Endothelial cell of hepatic sinusoid (primary cell): Measurements from ENCODE around the gene C10orf71.

Experiments used
- in situ Hi-C: cut with HindIII; loops from 2 replicates; pipeline ENCODE4 v1.10.0; 2017; ENCODE audit warnings: low sequenced_read_pairs

Gene C10orf71, protein sequence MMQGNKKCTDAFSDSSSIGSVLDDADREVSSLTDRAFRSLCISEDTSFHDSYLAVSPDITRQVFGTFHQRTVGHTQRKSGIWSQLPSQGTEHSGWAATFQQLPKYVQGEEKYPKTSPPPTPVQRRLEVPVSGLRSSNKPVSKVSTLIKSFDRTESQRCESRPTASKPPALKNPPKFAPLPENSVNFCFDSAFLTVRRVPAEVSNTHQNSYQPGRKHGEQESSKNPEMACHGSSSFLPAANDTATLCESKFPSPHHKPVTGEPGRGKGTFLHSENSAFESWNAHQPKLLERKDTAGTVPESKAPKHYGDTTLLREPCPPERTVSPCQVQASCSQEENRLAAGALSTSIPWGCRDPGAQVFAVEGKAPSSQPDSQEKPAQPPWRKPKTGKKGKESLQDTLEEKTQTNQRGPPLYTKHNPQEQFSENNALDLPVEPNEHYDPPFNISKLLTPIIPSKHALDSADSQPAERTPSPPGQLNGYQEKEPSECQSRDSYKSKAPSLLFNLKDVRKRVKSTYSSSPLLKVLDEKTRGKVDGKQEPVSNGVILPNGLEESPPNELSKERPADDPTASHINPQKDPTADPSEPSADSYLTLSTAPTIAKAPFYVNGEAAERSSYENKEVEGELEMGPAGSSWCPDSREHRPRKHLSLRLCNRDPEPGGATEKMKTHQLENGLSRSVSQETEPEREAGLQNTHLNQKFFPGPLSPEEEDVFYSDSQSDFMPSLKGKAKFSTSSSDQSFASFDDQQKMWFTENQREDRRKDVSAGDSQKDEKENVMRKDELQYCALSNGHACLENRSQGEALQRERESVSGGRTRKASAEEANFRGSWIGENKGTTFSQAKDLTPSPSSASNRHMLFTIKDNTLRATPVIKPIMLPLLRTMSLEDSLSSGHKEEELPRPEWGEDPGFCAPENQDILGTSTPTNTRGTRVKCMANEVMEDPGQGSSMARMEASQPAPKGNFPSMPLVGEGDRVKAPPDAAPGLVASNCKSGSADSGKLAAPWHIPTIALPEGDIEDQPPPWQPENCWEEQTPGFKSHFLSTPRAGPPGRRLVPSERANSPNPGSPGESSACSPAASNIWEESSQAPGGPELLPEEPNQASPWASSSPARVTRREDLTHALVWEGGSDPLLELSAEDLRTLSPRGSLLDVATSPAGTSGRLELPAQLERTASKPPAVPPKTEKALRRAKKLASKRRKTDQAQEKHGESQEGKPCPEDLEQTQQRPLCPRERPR (N-terminal part only)

DNA sequence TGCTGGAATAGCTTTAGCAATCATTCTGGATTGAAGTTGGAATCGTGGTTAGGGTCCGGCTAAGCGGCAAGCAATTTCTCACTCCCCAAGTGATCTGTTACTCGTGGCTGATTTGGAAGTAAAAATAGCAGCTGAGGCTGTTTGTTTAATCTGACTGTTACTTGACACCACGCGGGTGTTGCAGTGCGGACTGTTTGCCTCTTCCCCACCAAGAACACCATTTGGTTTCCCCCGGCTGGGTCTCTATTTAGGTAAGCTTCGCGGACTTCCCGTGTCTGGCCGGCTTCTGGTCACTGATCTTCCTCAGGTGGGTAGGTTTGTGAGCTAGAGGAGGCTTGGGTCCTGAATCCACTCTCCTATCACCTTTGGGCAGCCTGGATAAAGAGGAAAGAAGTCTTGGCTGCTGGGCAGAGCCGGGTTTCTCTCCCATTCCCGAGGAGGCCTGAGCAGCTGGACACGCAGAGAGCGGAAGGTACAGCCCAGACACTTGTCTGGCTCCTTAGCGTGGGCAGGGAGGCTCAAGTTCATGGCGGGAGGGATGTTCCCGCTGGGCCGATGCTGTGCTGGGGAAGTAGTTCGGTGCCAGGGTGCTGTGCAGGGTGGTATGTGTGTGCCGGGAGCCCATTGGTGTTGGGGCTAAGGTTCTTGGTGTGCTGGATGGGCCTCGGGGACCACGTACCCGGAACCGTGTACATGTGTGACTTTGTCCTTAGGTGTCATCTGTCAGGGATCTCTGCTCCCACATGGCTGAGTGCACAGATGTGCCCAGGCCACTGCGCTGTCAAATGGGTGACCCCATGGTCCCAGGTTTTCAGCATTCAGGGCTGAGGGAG, at the start of gene C10orf71:
Gene C10orf71 (plus strand): TSS at position 188 of the 833 bp plus-strand sequence. CDS start 23,376 bp downstream, outside the sequence.
- in situ Hi-C loops, result loop anchor here (5.0 to 10.0 kb wide), 2 partner anchors 57 to 74 kb away; no protein-coding TSS in a partner anchor

DNA sequence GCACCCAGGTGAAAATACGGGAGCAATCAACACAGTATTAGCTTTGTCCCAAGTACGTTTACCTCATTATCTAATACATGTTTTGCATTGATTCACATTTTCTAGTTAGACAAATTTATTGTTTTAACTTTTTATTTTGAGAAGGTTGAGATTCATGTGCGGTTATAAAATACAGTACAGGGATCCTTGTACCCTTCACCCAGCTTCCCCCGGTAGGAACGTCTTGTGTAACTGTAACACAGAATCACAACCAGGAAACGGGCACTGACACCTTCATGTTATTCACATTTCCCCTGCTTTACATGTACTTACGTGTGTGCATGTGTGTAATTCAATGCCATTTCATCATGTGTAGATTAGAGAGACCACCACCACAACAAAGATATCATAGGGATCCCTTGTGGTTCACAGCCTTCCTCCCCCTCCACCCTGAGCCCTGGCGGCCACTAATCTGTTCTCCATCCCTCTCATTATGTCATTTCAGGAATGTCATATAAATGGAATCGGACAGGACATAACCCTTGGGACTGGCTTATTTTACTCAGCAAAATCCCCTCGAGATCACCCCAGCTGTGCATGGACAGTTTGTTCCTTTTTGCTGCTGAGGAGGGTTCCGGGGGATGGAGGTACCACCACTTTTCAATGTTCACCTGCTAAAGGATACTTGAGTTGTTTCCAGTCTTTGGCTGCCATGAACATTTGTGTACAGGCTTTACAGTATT, 46.5 kb upstream of the C10orf71 start:
- in situ Hi-C loops, result no loop called here

DNA sequence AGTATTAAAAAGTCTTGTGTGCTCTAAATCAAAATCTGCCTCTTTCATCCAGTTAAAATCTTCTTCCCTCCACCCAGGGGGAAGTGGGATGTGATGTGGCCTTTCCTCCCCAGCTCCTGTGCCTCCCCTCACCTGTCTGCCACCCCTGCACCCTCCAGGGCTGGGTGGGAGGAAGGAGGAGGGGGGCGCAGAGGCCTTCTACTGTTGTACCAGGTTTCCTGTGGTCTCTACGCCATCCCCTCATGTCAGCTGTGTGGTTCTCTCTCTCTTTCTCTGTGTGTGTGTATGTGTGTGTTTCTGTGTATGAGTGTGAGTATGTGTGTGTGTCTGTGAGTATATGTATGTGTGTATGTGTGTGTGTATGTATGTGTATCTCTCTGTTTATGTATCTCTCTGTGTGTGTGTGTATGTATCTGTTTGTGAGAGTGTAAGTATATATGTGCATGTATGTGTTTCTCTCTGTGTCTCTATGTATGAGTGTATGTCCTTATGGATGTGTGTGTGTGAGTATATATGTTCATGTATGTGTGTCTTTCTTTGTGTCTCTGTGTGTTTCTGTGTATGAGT, 45.5 kb upstream of the C10orf71 start:
- in situ Hi-C loops, result no loop called here

DNA sequence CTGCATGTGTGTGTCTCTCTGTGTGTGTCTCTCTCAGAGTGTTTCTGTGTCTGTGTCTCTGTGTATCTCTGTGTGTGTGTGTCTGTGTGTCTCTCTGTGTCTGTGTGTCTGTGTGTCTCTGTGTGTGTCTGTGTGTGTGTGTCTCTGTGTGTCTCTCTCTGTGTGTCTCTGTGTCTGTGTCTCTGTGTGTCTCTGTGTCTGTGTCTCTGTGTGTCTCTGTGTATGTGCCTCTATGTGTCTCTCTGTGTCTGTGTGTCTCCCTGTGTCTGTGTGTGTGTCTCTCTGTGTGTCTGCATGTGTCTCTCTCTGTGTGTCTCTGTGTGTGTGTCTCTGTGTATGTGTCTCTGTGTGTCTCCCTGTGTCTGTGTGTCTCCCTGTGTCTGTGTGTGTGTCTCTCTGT, 44.8 kb upstream of the C10orf71 start:
- in situ Hi-C loops, result no loop called here

DNA sequence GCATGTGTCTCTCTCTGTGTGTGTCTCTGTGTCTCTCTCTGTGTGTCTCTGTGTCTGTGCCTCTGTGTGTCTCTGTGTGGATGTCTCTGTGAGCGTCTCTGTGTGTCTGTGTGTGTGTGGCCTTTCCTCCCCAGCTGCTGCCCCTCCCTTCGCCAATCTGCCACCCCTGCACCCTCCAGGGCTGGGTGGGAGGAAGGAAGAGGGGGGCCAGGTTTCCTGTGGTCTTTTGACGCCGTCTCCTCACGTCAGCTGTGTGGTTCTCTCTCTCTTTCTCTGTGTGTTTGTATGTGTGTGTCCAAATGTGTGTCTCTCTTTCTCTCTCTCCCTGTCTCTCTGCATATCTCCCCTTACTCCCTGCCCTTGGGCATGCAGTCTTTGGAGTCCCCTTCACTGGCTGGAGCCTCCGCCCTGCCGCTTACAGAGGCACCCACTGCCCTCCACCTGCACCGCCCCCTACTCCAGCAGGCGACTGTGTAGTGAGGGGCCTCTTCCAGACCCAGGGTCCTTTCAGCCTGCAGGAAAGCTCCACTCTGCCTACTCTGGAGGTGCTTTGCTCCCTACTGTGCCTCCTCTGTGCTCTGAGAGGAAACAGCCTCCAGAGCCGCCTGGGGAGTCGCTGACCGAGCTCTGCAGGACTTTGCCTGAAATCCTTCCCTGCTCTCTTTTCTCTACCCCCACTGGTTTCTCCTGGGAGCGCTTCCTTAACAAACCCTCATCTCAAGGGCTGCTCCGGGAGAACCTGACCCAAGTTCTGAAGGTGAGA, 44.2 kb upstream of the C10orf71 start:
- in situ Hi-C loops, result no loop called here

DNA sequence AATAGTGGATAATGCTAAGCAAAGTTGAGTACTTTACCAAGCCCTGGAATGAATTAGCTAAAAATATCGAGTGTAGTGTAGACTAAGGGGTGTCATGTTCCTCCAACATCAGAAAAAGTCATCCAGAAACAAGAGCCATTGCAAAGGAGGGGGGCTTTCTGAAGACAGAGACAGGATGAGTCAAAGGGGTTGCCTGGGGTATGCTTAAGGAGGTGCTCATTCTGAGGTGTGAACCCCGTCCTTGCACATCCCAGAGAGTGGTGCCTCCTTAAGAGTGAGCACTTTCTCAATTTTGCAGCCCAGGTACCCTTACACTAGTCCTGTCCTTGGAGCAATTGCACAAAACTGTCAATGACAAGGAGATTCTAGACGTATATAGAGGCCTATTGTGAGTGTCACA, 43.1 kb upstream of the C10orf71 start:
- in situ Hi-C loops, result no loop called here

DNA sequence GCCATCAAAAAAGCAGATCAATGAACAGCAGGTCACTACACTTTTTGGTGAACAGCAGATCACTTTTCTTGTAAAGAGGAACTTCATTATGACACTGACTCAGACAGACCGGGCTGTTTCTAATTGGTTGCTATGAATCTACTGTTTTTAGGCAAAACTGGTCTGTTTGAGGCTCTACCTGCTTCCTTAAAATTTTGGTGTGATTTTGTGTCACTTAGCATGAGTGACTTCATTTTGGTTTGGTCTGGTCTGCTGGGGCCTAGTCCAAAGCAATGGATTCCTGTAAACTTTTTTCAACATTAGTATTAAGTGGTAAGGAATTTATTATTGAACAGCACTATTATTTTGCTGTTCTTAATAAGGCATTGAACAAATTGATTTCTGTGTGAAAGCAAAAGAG, 41.8 kb upstream of the C10orf71 start:
- in situ Hi-C loops, result no loop called here

DNA sequence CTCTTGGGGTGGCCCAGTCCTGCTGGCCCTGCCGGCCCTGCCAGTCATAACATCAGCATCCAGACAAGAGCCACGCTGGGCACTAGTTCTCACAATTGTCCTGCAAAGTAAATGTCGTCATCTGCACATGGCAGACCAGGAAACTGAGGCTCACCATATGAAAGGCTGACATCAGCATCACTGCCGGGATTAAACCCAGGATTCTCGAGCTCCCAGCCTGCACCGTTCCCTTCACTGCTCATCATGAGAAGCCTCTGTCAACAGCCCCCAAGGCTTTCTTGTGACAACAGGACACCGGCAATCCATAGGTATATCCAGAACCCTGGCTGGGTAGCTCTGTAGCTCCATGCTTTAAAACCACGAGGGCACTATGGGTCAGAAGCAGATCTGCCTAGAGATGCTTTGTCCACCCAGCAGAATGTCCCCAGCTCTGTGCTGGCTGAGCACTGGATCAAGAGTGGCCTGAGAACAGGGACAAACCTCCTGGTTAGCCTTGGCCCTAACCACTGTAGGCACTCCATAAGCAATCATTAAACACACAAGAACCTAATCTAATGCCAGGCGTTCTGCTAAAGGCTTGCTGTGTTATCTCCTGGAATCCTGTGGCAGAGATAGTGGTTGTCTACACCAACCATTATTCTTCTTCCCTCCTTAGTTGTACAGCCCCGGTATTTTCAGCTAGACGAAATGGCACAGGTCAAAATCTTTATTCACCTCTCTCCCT, 41.2 kb upstream of the C10orf71 start:
- in situ Hi-C loops, result no loop called here

DNA sequence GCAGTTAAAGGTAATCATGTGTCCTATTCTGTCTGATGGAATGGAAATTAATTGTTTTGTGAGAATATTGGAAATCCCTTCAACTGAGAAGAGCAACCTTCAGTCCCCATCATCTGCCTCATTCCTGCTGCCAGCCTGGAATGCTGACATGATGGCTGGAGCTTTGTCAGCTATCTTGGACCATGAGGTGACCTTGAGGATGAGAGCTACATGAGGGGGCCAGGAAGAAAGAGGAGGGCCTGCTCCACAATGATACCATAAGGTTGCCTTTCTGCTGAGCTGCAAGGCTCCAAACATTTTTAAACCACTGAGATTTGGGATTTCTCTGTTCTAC, 40.7 kb upstream of the C10orf71 start:
- in situ Hi-C loops, result no loop called here

DNA sequence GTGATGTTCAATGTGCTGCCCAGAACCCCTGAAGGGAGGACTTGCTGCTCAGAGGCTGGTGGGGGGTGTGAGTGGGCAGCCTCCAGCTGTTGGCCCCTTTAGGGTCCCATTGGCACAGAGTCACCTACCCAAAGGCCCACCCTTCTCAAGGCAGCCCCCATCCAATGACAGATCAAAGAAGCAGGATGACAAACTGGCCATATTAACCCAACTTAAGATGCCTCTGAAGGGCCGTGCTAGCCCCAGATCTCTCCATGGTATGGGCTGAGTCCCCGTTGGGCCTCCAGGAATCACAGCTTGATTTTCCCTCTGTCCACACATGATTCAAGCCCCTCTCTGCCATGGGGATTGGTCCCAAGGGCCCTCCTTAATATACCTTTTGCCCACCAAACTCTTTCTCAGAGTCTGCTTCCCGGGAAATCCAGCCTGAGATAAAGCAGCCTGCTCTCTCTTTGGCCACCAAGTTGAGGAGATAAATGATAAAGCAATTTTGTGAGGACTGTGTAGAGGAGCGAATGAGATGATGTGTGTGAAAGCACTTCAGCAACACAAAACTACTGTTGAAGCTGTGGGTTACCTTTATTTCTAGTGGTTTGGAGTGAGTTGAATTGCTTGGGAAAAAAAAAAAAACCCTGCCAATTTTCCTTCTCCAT, 38.2 kb upstream of the C10orf71 start:
- in situ Hi-C loops, result no loop called here

DNA sequence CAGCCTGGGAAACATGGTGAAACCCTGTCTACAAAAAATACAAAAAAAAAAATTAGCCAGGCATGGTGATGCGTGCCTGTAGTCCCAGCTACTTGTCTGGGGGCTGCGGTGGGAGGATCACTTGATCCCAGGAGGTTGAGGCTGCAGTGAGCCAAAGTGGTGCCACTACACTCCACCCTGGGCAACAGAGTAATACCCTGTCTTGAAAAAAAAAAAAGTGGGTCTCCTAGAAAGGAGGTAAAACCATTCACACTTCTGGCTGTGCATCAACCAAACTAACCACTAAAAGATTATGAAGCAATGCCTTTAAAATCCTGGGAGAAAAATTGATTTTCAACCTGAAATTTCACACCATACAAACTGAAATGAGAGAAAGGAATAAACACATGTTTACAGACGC, 35.4 kb upstream of the C10orf71 start:
- in situ Hi-C loops, result no loop called here

DNA sequence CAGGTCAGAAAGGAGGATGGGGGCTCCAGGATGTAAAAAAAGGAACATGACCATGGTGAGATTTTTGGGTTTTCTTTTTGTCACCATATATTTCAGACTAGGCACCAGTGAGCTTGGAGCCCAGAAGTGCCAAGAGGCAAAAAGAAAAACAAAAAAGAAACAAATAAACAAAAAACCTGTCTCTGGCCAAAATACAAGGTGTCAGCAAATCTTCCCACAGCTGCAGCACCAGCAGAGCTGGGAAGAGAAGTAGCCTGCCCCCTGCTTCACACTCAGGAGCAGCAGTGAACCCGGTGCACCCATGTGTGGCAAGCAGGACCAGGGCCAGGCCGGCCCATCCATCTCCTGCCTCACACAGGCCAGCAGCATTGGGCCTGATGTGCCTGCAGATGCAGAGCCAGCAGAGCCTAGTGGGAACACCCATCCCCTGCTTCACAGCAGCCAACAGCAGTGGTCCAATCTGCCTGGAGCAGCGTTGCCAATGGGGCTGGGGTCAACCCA, 34.7 kb upstream of the C10orf71 start:
- in situ Hi-C loops, result no loop called here

DNA sequence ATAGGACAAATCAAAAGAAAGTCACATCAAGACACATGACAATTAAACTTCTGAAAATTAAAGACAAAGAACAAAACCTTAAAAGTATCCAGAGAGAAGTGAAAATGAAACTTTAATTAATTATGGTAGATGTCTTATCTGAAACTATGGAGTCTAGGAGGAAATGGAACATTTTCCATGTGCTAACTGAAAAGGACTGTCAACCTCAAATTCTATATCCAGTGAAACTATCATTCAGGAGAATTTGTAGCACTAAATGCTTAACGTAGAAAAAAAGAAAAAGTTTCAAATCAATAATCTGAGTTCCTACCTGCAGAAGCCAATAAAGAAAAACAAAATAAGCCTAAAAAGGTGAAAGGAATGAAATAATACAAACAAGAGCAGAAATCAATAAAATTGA, 33.1 kb upstream of the C10orf71 start:
- in situ Hi-C loops, result no loop called here

DNA sequence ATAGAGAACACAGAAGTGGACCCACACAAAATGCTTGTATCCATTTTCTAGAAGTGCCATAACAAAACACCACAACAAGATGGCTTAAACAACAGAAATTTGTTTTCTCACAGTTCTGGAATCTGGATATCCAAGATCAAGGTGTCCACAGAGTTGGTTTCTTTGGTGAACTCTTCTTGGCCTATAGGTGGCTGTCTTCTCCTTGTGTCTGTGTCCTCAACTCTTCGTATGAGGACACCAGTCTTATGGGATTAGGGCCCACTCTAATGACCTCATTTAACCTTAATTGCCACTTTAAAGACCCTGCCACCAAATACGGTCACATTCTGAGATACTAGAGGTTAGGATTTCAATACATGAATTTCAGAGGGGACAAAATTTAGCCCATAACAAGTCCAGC, 30.8 kb upstream of the C10orf71 start:
- in situ Hi-C loops, result no loop called here

DNA sequence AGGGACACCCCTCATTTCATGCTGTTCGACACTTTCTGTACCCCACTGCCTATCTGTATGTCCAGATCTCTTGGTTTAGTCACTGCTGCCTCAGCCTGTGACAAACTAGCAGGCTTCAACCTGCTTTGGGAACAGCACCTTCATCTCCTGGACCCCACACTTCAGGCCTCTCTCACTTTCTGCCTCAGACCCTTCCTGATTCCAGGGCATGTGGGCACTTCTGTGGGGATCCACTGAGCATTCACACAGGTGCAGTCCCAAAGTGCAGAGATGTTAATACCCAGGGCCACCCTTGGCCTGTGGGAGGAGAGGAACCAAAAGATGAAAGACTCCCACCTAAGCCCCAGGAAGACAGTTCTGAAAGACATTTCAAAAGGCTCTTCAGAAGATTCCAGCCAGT, 29.4 kb upstream of the C10orf71 start:
- in situ Hi-C loops, result no loop called here

DNA sequence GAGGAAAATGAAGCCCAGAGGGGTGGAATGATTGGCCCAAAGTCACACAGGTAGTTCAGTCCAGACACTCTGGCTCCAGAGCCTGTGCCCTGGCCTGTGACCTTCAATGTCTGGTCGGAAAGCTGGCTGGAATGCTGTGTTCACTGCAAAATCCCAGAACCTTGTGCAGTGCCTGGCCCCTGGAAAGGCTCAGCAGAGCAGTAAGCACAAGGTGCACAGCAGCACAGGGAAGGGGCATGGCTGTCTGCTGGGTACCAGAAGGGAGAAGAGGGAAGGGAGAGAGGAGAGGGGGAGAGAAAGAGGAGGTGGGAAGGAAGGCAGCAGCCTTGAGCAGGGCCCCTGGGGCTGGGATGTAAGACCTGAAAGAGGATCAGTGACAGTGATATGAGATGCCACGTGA, 28.4 kb upstream of the C10orf71 start:
- in situ Hi-C loops, result no loop called here

DNA sequence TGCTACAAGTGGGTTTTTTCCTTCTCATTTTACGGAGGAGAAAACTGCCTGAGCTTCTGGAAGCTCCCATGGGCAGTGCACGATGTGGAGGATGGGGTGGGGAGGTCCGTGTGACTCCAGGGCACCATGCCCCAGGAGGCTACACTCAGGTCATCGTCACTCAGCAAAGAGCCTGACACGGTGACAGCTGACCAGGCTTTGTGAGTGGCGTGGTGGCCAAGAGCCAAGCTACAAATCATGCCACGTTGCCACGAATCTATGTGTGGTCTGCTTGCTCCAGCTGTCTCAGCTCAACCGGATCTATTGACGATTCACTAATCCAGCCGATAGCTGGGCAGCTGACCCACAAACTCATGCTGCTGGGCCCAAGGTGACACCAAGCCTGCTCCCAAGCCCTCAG, 27.6 kb upstream of the C10orf71 start:
- in situ Hi-C loops, result no loop called here
